ENCODE results near the gene PRMT1.
A peak's percentile ranks its signal among the peaks of the same experiment; 100 is the strongest.

DNA sequence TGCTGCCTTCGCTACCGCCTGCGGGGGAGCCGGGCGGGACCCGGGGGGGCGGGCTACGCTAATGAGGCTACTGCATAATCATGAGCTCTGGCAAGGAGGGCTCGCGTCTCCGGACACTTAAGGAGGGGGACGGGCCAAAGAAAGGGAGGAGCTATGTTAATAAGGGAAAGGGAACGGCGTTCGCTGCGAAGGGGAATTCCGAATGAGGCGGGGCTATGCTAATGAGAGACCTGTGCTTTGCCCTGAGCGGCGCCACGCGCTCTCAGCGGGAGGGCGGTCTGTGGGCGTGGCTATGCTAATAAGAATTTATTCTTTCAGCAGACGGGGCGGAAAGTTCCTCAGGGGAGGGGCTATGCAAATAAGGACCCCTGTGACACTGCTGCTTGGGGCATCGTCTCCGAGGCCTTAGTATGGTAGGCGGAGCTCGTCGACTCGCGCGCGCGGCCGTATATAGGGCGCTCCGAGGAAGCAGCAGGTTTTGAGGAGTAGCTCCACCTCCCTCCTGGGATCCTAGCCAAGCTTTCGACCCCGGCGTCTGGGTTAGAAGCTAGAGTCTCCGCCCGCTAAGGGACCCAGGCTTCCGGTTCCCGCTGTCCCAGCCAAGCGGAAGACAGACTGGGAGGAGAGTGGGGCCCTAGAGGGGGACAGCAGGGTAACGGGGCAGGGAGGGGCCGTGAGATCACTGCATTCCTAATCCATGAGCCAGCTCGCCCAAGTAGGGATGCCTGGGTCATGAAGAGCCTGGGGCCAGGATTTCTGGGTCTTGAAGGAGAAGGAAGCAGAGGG lies 36.8 kb upstream of the PRMT1 start, which contains the start of gene RRAS:
- TF ChIP-seq, protein P1, sequence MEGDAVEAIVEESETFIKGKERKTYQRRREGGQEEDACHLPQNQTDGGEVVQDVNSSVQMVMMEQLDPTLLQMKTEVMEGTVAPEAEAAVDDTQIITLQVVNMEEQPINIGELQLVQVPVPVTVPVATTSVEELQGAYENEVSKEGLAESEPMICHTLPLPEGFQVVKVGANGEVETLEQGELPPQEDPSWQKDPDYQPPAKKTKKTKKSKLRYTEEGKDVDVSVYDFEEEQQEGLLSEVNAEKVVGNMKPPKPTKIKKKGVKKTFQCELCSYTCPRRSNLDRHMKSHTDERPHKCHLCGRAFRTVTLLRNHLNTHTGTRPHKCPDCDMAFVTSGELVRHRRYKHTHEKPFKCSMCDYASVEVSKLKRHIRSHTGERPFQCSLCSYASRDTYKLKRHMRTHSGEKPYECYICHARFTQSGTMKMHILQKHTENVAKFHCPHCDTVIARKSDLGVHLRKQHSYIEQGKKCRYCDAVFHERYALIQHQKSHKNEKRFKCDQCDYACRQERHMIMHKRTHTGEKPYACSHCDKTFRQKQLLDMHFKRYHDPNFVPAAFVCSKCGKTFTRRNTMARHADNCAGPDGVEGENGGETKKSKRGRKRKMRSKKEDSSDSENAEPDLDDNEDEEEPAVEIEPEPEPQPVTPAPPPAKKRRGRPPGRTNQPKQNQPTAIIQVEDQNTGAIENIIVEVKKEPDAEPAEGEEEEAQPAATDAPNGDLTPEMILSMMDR (IDR thresholded peaks at IDR 0.05), result no peak
- TF ChIP-seq CHD2 (IDR thresholded peaks at IDR 0.05; ENCODE audit: low read length, partially characterized antibody) (no peak), POLR2AphosphoS5 (IDR thresholded peaks at IDR 0.05; ENCODE audit: low read depth, low read length) (peak; percentile 59; the same call in 1 of the 2 replicates), RAD21 (IDR thresholded peaks at IDR 0.05; ENCODE audit: low read length) (no peak; the same call in 1 of the 2 replicates), EP300 (IDR thresholded peaks at IDR 0.05; ENCODE audit: borderline replicate concordance in 1 of 2, low read depth in 1 of 2, low read length in 1 of 2) (peak in 1 of 2 experiments; percentile 71; a peak in 1 of 4 replicates), EZH2phosphoT487 (IDR thresholded peaks at IDR 0.05; ENCODE audit: borderline replicate concordance, low read depth) (no peak), REST (IDR thresholded peaks at IDR 0.05; ENCODE audit: low read depth, low read length) (peak; percentile 64; the same call in 1 of the 2 replicates), JUND (IDR thresholded peaks at IDR 0.05) (peak; percentile 88)
- TF ChIP-seq, protein P2, sequence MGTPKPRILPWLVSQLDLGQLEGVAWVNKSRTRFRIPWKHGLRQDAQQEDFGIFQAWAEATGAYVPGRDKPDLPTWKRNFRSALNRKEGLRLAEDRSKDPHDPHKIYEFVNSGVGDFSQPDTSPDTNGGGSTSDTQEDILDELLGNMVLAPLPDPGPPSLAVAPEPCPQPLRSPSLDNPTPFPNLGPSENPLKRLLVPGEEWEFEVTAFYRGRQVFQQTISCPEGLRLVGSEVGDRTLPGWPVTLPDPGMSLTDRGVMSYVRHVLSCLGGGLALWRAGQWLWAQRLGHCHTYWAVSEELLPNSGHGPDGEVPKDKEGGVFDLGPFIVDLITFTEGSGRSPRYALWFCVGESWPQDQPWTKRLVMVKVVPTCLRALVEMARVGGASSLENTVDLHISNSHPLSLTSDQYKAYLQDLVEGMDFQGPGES (IDR thresholded peaks at IDR 0.05; ENCODE audit: low read depth, low read length), result no peak

All from SK-N-SH (cell line).